HUES64 (cell line): ENCODE results near the gene CGA. TPM values are rescaled to one million over a fixed set of nuclear protein-coding genes. Genes with fewer than 3 reads are reported as not detected.
"Not testable (repeated sequence)": the region's sequence is repeated elsewhere in the genome, so short reads cannot be mapped to it uniquely, and the experiment has no call there.

Source experiments
- H3K27ac ChIP-seq: 2 replicates; pipeline ENCODE4 v1.7.0; 2013; ENCODE audit warnings: low read depth, low read length, inconsistent platforms
- H3K27me3 ChIP-seq: 2 replicates; pipeline ENCODE4 v1.6.1; 2013; ENCODE audit warnings: mild to moderate bottlenecking, low read length; ENCODE audit not compliant: insufficient read depth
- H3K36me3 ChIP-seq: 2 replicates; pipeline ENCODE4 v1.6.1; 2013; ENCODE audit warnings: mild to moderate bottlenecking, low read length; ENCODE audit not compliant: insufficient read depth
- H3K4me1 ChIP-seq: 2 replicates; pipeline ENCODE4 v1.6.1; 2013; ENCODE audit warnings: mild to moderate bottlenecking, low read length, moderate library complexity; ENCODE audit not compliant: insufficient read depth
- H3K4me3 ChIP-seq: 2 replicates; pipeline ENCODE4 v1.5.1; 2013; ENCODE audit warnings: mild to moderate bottlenecking, low read length, moderate library complexity
- H3K9ac ChIP-seq: 2 replicates; pipeline ENCODE4 v1.6.1; 2013; ENCODE audit warnings: mild to moderate bottlenecking, low read depth, low read length
- H3K9me3 ChIP-seq: 2 replicates; pipeline ENCODE4 v1.6.1; 2013; ENCODE audit warnings: low read depth, low read length; ENCODE audit not compliant: insufficient read depth
- WGBS: fragments of 150-250, 120-280 bp; methylation state at CpG from one replicate; pipeline ENCODE4 v1.1.7; 2013; ENCODE audit warnings: missing lambda C conversion rate; 5-methylcytosine and 5-hydroxymethylcytosine counted together
- polyA plus RNA-seq, 2 experiments: library from polyadenylated mRNA; stranded (reverse); fragments of 50-300 nt; gene quantifications; one replicate each; pipeline ENCODE4 v1.2.3, GENCODE V29; 2013

Gene CGA
- polyA plus RNA-seq (2013, experiment 1 of 2), result not detected
- polyA plus RNA-seq (2013, experiment 2 of 2), result not detected

- no peak within 1 kb of the TSS for H3K27ac ChIP-seq
- no peaks in the 10 kb centered on the region for H3K4me1 ChIP-seq
- H3K4me3 ChIP-seq, result no peak within 1 kb of the TSS
- H3K9ac ChIP-seq, result no peak within 1 kb of the TSS
- no peaks in the 10 kb centered on the region for H3K27me3 ChIP-seq
- 90% methylated on average over 6 of the region's 6 CpGs for WGBS
- no peaks in the 10 kb centered on the region for H3K9me3 ChIP-seq
- H3K36me3 ChIP-seq, result no peaks in the 10 kb centered on the region
These were observed at the start of gene CGA for GRCh38 chr6:87095087-87095509. Gene CGA, minus strand, starts transcription at chr6:87095106. Its CDS starts 6,906 bp downstream, at chr6:87088200.

- H3K27ac ChIP-seq, H3K9ac ChIP-seq, H3K36me3 ChIP-seq, H3K4me3 ChIP-seq, H3K9me3 ChIP-seq, H3K4me1 ChIP-seq, H3K27me3 ChIP-seq: not testable (repeated sequence)
- 93% methylated on average over 8 of the region's 8 CpGs for WGBS
These were observed 45.0 kb upstream of the CGA start for GRCh38 chr6:87139927-87140326.

DNA sequence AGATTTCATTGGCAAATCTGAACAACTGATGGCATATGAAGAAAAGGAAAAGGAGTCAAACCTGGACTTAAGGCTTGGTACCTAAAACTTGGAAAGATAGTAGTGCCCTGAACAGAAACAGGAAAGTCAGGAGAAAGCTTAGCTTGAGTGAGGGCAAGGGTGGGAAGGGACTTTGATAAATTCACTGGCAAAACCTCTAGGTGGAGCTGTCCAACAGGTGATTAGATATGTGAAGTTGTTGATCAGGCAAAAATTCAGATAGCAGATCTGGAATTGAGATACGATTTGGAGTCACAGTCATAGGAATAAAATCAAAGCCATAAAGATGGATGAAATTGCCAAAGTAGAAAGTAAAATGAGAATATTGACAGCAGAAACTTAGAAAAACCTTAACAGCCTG is 44.3 kb upstream of the CGA start:
- 69% methylated on average over 1 of the region's 1 CpG for WGBS
- Histone ChIP-seq H3K27me3 (no peaks in the 10 kb centered on the region), H3K4me3 (no peak overlapping the region), H3K27ac (no peak overlapping the region), H3K4me1 (no peaks in the 10 kb centered on the region), H3K9ac (no peak overlapping the region), H3K36me3 (no peaks in the 10 kb centered on the region), H3K9me3 (peaks cover 9% of the 10 kb centered on the region)

- Histone ChIP-seq H3K4me1 (no peaks in the 10 kb centered on the region), H3K27ac (no peak overlapping the region), H3K27me3 (no peaks in the 10 kb centered on the region), H3K4me3 (no peak overlapping the region), H3K36me3 (no peaks in the 10 kb centered on the region), H3K9ac (no peak overlapping the region), H3K9me3 (peaks cover 9% of the 10 kb centered on the region)
- WGBS, result 54% methylated on average over 1 of the region's 1 CpG
These were observed 42.1 kb upstream of the CGA start for GRCh38 chr6:87136963-87137362.

GRCh38 chr6:87127737-87128136 is 32.8 kb upstream of the CGA start:
- Histone ChIP-seq H3K27me3 (no peaks in the 10 kb centered on the region), H3K9me3 (peaks cover 4% of the 10 kb centered on the region; the same call in 1 of the 2 replicates), H3K4me3 (no peak overlapping the region), H3K27ac (no peak overlapping the region), H3K36me3 (no peaks in the 10 kb centered on the region), H3K4me1 (no peaks in the 10 kb centered on the region), H3K9ac (no peak overlapping the region)
- no CpG with 5 or more reads among the region's 2 CpGs for WGBS

- H3K27ac ChIP-seq, result no peak overlapping the region
- no peak overlapping the region for H3K9ac ChIP-seq
- peaks cover 4% of the 10 kb centered on the region; the same call in 1 of the 2 replicates for H3K9me3 ChIP-seq
- no peaks in the 10 kb centered on the region for H3K4me1 ChIP-seq
- no peaks in the 10 kb centered on the region for H3K27me3 ChIP-seq
- no peaks in the 10 kb centered on the region for H3K36me3 ChIP-seq
- WGBS, result 25% methylated on average over 1 of the region's 1 CpG
- H3K4me3 ChIP-seq, result no peak overlapping the region
These were observed 31.6 kb upstream of the CGA start for GRCh38 chr6:87126501-87126900.

DNA sequence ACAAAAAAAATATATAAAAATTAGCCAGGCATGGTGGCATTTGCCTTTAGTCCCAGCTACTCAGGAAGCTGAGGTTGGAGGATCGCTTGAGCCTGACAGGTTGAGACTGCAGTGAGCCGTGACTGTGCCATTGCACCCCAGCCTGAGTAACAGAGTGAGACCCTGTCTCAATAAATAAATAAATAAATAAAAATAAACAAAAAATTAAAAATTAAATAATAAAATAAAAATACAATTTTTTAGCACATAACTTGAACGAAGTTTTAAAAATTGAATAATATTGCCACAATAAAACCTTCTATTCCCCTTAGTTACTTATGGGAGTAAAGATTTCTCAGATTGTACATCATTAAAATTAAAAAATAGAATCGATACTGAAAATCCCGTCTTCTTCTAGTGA is 29.2 kb upstream of the CGA start:
- Histone ChIP-seq H3K27me3 (no peaks in the 10 kb centered on the region), H3K27ac (no peak overlapping the region), H3K4me1 (no peaks in the 10 kb centered on the region), H3K4me3 (no peak overlapping the region), H3K9me3 (peaks cover 4% of the 10 kb centered on the region; the same call in 1 of the 2 replicates), H3K9ac (no peak overlapping the region), H3K36me3 (no peaks in the 10 kb centered on the region)
- 99% methylated on average over 4 of the region's 5 CpGs for WGBS

GRCh38 chr6:87122477-87122876 is 27.6 kb upstream of the CGA start:
- H3K9ac ChIP-seq, result no peak overlapping the region
- H3K27me3 ChIP-seq, result no peaks in the 10 kb centered on the region
- no peaks in the 10 kb centered on the region for H3K4me1 ChIP-seq
- no peaks in the 10 kb centered on the region for H3K9me3 ChIP-seq
- no peak overlapping the region for H3K27ac ChIP-seq
- H3K4me3 ChIP-seq, result no peak overlapping the region
- H3K36me3 ChIP-seq, result no peaks in the 10 kb centered on the region
- WGBS, result 97% methylated on average over 51 of the region's 51 CpGs

GRCh38 chr6:87118054-87118453 is 23.1 kb upstream of the CGA start:
- no peak overlapping the region for H3K9ac ChIP-seq
- WGBS, result 98% methylated on average over 4 of the region's 4 CpGs
- peaks cover 10% of the 10 kb centered on the region; the same call in 1 of the 2 replicates for H3K4me1 ChIP-seq
- H3K27ac ChIP-seq, result no peak overlapping the region
- no peaks in the 10 kb centered on the region for H3K27me3 ChIP-seq
- no peaks in the 10 kb centered on the region for H3K36me3 ChIP-seq
- no peak overlapping the region for H3K4me3 ChIP-seq
- no peaks in the 10 kb centered on the region for H3K9me3 ChIP-seq

- Histone ChIP-seq H3K9ac (no peak overlapping the region), H3K36me3 (no peaks in the 10 kb centered on the region), H3K9me3 (no peaks in the 10 kb centered on the region), H3K4me3 (no peak overlapping the region), H3K4me1 (peaks cover 10% of the 10 kb centered on the region; the same call in 1 of the 2 replicates), H3K27me3 (no peaks in the 10 kb centered on the region), H3K27ac (no peak overlapping the region)
- 93% methylated on average over 2 of the region's 2 CpGs for WGBS
These were observed 22.0 kb upstream of the CGA start for GRCh38 chr6:87116922-87117321.

- Histone ChIP-seq H3K9ac (no peak overlapping the region), H3K9me3 (no peaks in the 10 kb centered on the region), H3K4me1 (peaks cover 10% of the 10 kb centered on the region; the same call in 1 of the 2 replicates), H3K4me3 (no peak overlapping the region), H3K27me3 (no peaks in the 10 kb centered on the region), H3K36me3 (no peaks in the 10 kb centered on the region), H3K27ac (no peak overlapping the region; the same call in 1 of the 2 replicates)
- WGBS, result 72% methylated on average over 2 of the region's 2 CpGs
These were observed 20.7 kb upstream of the CGA start for GRCh38 chr6:87115402-87116135.
